GM21447 (cell line): ENCODE data around the gene RIMS4.

Experiments
- ATAC-seq: cut with Tn5 transposase; IDR thresholded peaks from one replicate; pipeline ENCODE4 v1.9.1; 2021; ENCODE audit not compliant: unreplicated experiment

The RIMS4 gene

DNA sequence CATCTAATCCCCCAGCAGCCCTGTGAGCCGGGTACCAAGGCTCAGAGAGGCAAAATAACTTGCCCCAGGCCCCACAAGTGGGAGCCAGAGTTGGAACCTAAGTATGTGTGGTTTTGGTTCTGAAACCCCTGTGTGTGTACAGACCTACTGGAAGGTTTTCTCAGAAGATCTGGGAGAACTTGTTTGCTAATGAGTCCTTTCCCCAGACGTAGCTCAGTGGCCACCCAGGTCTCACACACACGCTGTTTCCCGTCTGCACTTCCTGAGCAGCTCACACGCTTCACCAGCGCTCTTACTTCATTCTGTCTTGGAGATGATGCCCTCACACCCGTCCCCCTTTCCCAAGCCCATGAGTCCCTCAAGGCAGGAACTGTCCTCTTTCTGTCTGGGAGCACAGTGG is 87.0 kb downstream of the RIMS4 start:
- no peak for ATAC-seq

GRCh38 chr20:44722990-44723389 is 87.4 kb downstream of the RIMS4 start:
- ATAC-seq = no peak

GRCh38 chr20:44721785-44722054 is 88.6 kb downstream of the RIMS4 start:
- no peak for ATAC-seq

DNA sequence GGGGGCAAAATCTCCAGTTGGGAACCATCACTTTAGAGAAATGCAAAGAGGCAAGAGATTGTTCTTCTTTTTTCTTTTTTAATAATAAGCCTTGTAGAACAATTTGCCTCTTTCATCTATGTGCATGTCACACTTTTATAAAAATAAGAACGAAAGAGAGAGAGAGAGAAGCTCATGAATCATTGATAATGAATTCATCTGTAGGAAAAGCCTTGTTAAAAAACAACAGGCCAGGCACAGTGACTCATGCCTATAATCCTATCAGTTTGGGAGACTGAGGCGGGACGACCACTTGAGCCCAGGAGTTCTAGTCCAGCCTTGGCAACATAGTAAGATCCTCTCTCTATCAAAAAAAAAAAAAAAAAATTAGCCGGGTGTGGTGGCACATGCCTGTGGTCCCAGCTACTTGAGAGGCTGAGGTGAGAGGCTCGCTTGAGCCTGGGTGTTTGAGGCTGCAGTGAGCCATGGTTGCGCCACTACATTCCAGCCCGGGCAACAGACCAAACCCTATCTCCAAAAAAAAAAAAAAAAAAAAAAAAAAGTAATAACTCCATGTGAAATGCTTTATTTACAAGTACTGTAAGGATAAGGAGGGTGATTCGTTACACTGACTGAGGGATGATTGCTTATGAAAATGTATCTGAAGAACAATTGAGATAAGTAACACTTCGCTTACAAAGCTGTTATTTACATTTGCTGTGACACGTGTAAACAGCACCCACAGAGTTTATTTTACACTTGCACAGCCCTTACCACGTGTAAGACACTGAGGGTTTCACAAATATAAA is 89.2 kb downstream of the RIMS4 start:
- ATAC-seq = no peak

DNA sequence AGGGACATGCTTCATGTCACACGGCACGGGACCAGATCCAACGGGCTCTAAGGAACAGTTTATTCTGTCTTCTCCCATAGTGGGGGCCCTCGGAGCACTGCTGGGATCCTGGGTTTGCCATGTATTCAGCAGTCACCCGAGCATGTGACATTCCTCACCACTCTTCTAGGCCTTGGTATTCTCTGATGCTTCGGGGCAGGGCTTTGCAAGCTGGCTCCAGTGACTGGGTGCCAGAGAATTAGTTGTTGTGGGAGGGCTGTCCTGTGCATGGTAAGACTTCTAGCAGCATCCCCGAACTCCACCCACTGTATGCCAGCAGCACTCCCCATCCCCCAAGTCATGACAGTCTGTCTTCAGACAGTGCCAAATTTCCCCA is 89.7 kb downstream of the RIMS4 start:
- ATAC-seq = no peak

- no peak for ATAC-seq
These were observed 90.5 kb downstream of the RIMS4 start for GRCh38 chr20:44719841-44720240.

GRCh38 chr20:44717986-44718385 is 92.4 kb downstream of the RIMS4 start:
- ATAC-seq = no peak

DNA sequence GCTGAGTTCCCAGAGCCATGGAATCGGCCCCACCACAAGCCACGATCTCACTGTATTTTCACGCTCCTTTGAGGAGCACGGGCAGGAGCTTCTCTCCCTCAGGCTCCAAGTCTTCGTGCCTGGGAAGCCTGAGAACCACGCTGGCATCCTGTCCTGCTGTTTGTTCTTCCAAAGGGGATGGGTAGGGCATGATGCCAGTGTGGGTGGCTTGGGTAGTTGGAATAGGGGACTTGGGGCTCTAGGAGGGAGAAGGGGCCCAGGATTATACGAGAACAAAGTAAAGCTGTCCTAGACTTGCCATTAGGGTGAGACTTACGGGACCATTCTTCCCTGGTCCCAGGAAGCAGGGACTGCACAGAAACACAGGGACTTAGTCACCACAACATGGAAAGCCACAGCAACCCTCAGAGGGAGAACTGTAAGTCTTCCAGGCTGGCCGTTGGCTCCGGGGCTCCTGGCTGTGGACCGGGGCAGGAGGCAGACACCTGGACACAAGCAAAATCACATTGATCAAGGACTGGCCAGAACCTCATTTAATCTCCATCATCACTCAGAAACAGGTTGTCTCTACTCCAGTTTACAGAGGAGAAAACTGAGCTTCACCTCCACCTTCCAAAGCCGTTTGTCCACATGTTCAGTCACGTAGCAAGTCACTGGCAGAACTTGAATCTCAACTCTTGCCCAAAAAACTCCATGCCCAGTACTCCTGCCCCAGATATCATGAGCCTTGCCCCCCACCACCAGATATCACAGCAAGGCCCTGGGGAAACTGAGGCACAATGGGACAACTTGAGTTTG is 93.8 kb downstream of the RIMS4 start:
- no peak for ATAC-seq

DNA sequence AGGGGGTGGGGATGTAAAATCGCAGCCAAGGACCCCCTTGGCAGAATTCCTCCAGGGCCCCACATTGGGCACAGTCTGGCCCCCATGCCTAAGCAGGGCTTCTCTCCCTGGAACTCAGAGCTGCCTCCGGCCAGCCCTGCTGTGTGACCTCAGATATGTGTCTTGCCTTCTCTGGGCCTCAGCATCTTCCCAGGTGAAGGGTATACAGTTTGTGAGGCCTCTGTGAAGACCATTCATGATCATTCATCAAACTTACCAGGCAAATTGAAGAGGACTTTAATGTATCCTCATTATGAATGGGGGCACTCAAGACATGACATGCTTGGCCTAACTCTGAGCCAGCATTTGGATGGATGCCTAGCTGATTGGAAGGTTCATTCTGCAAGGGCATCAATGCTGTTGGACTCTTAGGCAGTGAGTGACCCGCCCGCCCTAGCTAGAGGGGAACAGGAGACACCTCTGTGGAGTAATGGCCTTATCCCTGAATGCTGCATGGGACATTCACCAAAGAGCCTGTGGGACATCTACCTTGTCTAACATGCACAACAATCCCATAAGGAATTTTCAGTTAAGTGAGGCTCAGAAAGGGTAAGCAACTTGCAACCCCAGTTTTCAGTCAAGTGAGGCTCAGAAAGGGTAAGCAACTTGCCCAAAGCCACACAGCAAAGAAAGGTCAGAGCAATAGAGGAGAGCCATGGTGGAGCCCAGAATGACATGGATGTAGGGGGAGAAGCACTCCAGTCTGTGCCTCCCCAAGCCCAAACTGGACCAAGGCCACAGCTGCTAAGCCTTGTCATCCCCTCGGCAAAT is 94.6 kb downstream of the RIMS4 start:
- no peak for ATAC-seq

GRCh38 chr20:44714701-44715498 is 95.4 kb downstream of the RIMS4 start, which contains the start of gene CCN5:
Gene CCN5, plus strand, starts transcription at chr20:44715369. Its CDS starts 22 bp downstream, at chr20:44715391.
- ATAC-seq = no peak

GRCh38 chr20:44714102-44714700 is 96.1 kb downstream of the RIMS4 start:
- no peak for ATAC-seq

DNA sequence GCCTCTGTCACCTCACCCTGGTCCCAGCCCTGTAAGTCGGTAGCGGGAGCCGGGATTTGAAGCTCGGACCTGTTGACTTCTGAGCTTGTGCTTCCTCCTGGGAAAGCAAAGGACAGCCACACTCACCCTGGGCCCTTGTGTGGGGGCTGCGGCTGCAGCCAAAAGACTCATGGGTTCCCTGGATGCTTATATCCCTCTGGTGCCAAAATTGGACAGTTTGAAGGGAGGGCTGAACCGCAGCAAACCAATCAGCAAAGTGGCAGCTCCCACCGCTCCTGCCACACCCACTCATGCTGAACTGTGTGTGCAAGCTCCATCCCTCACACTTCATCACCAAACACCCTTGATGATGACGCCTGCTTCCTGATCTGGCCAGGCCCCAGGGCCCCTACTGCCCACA is 99.1 kb downstream of the RIMS4 start:
- no peak for ATAC-seq

- ATAC-seq = no peak
These were observed 100.5 kb downstream of the RIMS4 start for GRCh38 chr20:44709797-44710196.

DNA sequence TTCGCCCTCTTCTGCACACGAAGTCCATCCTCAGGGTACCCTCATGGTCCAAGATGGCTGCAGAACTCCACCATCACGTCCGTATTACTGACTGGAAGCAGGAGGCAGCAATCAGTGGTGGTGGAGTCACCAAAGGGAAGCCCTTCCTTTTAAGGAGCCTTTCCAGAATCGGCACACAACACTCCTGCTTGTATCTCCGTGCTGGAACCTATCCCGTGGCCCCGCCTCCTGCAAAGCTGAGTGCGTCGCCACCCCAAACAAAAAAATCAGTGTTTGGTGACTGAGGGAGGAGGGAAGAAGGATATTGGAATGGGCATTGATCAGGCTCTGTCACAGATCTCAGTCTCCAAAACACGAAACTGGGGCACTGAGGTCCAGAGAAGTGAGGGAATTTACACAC is 101.0 kb downstream of the RIMS4 start:
- no peak for ATAC-seq

- no peak for ATAC-seq
These were observed 103.2 kb downstream of the RIMS4 start for GRCh38 chr20:44707018-44707579.

DNA sequence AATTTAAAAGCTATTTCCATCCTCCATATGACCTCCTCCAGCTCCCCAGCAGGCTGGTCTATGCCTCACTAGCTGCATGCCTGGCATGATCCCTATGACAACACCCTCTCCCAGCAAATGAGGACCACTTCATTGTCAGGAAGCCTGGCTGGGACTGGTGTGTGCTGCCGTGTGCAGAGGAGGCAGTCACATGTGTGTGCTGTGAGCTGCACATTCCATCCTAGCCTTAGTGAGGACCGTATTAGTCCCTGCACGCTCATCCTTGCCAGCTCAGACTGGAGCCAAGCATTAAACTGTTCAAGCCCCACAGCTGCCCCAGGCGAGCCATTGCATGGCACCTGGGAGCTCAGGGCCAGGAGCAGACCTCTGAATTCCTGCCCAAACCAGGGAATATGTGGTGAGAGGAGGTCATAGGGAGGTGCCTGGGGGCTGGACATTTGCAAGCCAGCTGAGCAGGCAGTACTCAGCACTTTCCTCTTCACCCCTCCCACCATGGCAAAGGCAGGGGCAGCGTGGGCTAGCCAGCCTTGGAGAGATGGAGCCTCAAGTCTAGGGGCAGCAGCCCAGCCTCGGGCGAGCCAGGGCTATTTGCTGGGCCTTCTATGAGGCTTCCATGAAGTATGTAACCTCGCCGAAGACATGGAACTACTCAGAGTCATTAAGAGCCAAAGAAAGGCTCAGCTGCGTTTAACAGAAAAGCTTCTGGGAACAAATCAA is 103.9 kb downstream of the RIMS4 start:
- ATAC-seq = no peak

- ATAC-seq = no peak
These were observed 104.8 kb downstream of the RIMS4 start for GRCh38 chr20:44705364-44706094.

- no peak for ATAC-seq
These were observed 105.8 kb downstream of the RIMS4 start for GRCh38 chr20:44704551-44704971.

DNA sequence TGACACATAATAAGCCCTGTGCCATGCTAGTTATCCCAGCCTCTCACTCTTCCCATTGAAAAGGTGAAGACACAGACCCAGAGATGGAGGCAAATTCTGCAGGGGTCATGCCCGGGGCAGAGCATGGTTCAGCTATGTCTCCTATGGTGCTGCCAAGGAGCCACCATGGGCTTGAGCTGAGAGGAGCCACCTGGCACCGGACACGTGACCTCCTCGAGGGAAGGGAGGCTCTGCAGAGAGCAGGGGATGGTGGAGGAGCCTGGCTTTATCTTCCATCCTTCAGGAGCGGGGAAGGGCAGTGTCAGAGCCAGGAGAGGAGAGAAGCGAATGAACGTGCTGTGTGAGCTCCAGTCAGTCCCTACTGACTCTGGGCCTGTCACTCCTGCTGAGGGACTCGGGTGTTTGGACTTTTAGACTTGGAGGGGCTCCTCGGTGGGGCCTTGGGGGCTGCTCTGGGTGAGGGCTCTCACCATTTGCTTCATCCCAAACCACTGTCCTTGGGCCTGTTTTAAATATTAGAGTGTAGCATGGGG is 106.3 kb downstream of the RIMS4 start:
- ATAC-seq = no peak
